Dermis microvascular lymphatic vessel endothelial cell (primary cell): ENCODE data around the gene FAM221B. TPM values are rescaled to one million over a fixed set of nuclear protein-coding genes. Genes with fewer than 3 reads are reported as not detected.

Source experiments
- DNase-seq, 2 donors: peaks; one replicate each; pipeline versions ENCODE4 v3.0.0 to v3.0.0-alpha.2; 2010; ENCODE audit warnings: low read depth in 2 of 2
- total RNA-seq: library from RNA; depleted of rRNA; stranded (reverse); fragments of >200 nt; gene quantifications from 2 replicates; pipeline ENCODE4 v1.2.1, GENCODE V29; 2014

Gene FAM221B
- total RNA-seq, 1 donor from 2014 or later, result not detected

- DNase-seq, result no peak
Measured at GRCh38 chr9:35847792-35848572, 19.4 kb upstream of the FAM221B start.

- no peak for DNase-seq
Measured at GRCh38 chr9:35845824-35846771, 17.6 kb upstream of the FAM221B start.

GRCh38 chr9:35844628-35845270 is 16.2 kb upstream of the FAM221B start:
- DNase-seq, result peak in 1 of 2 donors; percentile 83

GRCh38 chr9:35842795-35843194 is 14.3 kb upstream of the FAM221B start:
- no peak for DNase-seq

- DNase-seq, result no peak
Measured at GRCh38 chr9:35842020-35842745, 13.7 kb upstream of the FAM221B start.

GRCh38 chr9:35841645-35841900 is 13.0 kb upstream of the FAM221B start:
- DNase-seq, result no peak

GRCh38 chr9:35840881-35841644 is 12.5 kb upstream of the FAM221B start:
- no peak for DNase-seq

- DNase-seq, result no peak
Measured at GRCh38 chr9:35839926-35840325, 11.4 kb upstream of the FAM221B start.

GRCh38 chr9:35836595-35836994 is 8.1 kb upstream of the FAM221B start:
- no peak for DNase-seq

GRCh38 chr9:35835766-35836165 is 7.2 kb upstream of the FAM221B start:
- DNase-seq, result no peak

- DNase-seq, result peak in 1 of 2 donors; percentile 12
Measured at GRCh38 chr9:35835216-35835632, 6.7 kb upstream of the FAM221B start.

GRCh38 chr9:35834260-35835215 is 6.0 kb upstream of the FAM221B start:
- no peak for DNase-seq

GRCh38 chr9:35832814-35833213 is 4.3 kb upstream of the FAM221B start:
- DNase-seq, result no peak

GRCh38 chr9:35831040-35831439 is 2.5 kb upstream of the FAM221B start:
- no peak for DNase-seq

GRCh38 chr9:35829764-35830096 is 1.2 kb upstream of the FAM221B start:
- no peak for DNase-seq

GRCh38 chr9:35829084-35829763 is 692 bp upstream of the FAM221B start, which contains the start of gene TMEM8B:
TMEM8B (plus strand) TSS chr9:35829228; CDS start chr9:35829448, 220 bp downstream.
- peak; percentile 64 to 91 for DNase-seq

- DNase-seq, result no peak
Measured at GRCh38 chr9:35827486-35827885, 1.0 kb downstream of the FAM221B start.

GRCh38 chr9:35826071-35826701 is 2.3 kb downstream of the FAM221B start:
- DNase-seq, result peak; percentile 55 to 71

- no peak for DNase-seq
Measured at GRCh38 chr9:35822926-35823325, 5.6 kb downstream of the FAM221B start.
